Fibroblast of villous mesenchyme (primary cell): ENCODE data around the gene ETFDH. TPM values are rescaled to one million over a fixed set of nuclear protein-coding genes. Genes with fewer than 3 reads are reported as not detected.
A peak's percentile ranks its signal among the peaks of the same experiment; 100 is the strongest.

ENCODE experiments used
- DNase-seq: peaks from one replicate; pipeline ENCODE4 v3.0.0-alpha.2; 2010; ENCODE audit warnings: low read depth
- H3K4me3 ChIP-seq: 2 replicates; pipeline ENCODE4 v1.5.1; 2011; ENCODE audit warnings: low read depth, mild to moderate bottlenecking, low read length
- CTCF ChIP-seq: IDR thresholded peaks from 2 replicates; pipeline ENCODE4 v1.5.1; 2012; ENCODE audit warnings: low read depth, mild to moderate bottlenecking, low read length; ENCODE audit not compliant: insufficient read depth
- total RNA-seq: library from RNA; depleted of rRNA; stranded (reverse); fragments of >200 nt; gene quantifications from 2 replicates; pipeline ENCODE4 v1.2.3, GENCODE V29; 2012

ETFDH gene
- 20.9 and 25.9 TPM in 2 replicates for total RNA-seq

GRCh38 chr4:158671915-158672806, at the start of gene ETFDH:
Gene ETFDH, plus strand, starts transcription at chr4:158672296. Its CDS starts 161 bp downstream, at chr4:158672457.
- peak; percentile 100 for DNase-seq
- TF ChIP-seq CTCF, result peak; percentile 59
- H3K4me3 ChIP-seq, result peak within 1 kb of the TSS; percentile 96

- DNase-seq, result peak; percentile 74
- TF ChIP-seq CTCF, result peak; percentile 76
- no peak overlapping the region for H3K4me3 ChIP-seq
These were observed 47.1 kb upstream of the ETFDH start for GRCh38 chr4:158624889-158625478.

GRCh38 chr4:158625544-158625943, 46.6 kb upstream of the ETFDH start:
- H3K4me3 ChIP-seq, result no peak overlapping the region
- no peak for TF ChIP-seq CTCF
- no peak for DNase-seq

- DNase-seq, result peak; percentile 6
- H3K4me3 ChIP-seq, result no peak overlapping the region
- no peak for TF ChIP-seq CTCF
These were observed 41.2 kb upstream of the ETFDH start for GRCh38 chr4:158630893-158631292.

GRCh38 chr4:158636619-158637018, 35.5 kb upstream of the ETFDH start:
- no peak overlapping the region for H3K4me3 ChIP-seq
- no peak for TF ChIP-seq CTCF

GRCh38 chr4:158644356-158644755, 27.7 kb upstream of the ETFDH start:
- no peak for DNase-seq
- H3K4me3 ChIP-seq, result no peak overlapping the region
- TF ChIP-seq CTCF, result no peak

More at GRCh38 chr4:158636619-158637018, 35.5 kb upstream of the ETFDH start:
- no peak for DNase-seq
